ENCODE data around the gene SAE1.

Gene SAE1

DNA sequence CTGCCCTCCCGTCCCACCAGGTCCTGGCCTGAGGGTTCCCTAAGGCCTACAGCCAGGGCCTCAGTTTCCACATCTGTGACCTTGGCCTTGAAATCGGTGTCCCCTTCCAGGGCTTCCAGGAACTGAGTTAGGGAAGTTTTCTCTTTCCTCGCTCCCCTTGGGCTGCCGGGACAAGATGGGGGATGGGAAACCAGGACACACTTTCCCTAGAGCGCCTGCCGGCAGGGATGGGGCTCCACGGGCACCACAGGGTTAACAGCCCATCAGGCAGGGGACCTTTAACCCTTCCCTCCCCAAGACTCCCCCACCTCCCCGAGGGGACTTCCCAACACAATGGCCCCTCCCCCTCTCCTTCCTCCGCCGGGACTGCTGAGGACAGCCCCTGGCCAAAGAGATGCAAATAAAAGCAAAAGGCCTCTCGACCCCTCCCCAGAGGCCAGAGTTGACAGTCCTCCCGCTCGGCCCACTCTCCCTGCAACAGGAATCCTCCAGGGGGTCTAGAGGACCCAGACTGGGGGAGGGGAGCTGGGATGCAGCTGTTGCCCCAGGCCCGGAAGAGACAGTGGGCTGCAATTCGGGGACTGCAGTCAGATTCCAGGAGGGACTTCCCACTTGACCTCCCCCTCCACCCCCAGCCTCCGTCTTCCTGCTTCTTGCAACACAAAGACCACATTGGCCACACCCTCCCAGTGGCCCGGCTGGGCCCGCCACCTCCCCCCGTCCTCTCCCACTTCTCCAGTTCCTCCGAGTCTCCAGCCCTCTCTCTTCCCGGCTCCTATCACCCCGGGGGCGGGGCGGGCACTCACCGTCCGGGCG is 96.9 kb downstream of the SAE1 start:
- Histone ChIP-seq H3K36me3 (ENCODE audit: insufficient read depth, low read length) (no peaks in the 10 kb centered on the region), H3K9ac (ENCODE audit: insufficient read length) (no peak overlapping the region), H3K27ac (no peak overlapping the region), H3K9me3 (ENCODE audit: low read depth, low read length) (no peaks in the 10 kb centered on the region), H3K4me3 (no peak overlapping the region)
- no peak for DNase-seq (ENCODE audit: low read depth, low spot score)
- TF ChIP-seq FOXP2 (optimal IDR thresholded peaks at IDR 0.05; ENCODE audit: control extremely low read depth, extremely low read length, insufficient read depth): no peak
- TF ChIP-seq POLR2AphosphoS5 (IDR thresholded peaks at IDR 0.05; ENCODE audit: borderline replicate concordance, low read depth, low read length): no peak
- TF ChIP-seq EZH2 (IDR thresholded peaks at IDR 0.05): no peak

DNA sequence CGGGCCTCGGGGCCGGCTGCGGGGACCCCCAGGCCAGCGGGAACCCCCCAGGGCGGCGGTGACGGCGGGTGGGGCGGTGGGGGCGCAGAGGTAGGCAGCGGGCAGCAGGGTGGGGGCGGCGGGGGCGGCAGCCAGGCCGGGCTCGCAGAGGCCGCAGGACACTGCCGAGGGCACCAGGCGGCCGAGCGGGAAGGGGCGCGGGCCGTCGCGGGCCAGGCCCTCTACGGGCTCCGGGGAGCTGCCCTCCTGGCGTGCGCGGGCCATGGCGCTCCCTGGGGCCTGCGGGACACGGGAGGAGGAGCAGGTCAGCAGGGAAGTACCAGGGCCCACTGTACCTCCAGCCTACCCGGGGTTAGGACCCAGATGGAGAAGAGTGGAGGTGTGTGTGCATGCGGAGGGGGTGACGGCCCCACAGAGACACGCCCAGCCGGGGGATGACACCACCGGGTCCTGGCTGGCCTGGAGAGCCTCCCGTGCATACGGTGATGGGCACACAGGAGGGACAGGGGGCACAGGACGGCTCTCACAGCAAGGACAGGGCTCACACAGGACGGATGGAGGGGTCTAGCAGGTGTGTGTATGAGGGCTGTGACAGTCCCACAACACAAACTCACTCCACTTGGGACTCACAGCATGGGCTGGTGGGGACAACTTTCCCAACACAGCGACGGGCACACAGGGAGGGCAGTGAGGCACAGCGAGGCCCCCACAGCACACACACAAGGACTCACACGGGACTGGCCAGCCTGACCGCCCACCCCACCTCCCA is 97.7 kb downstream of the SAE1 start:
- Histone ChIP-seq H3K9ac (ENCODE audit: insufficient read length) (no peak overlapping the region), H3K27ac (no peak overlapping the region), H3K36me3 (ENCODE audit: insufficient read depth, low read length) (no peaks in the 10 kb centered on the region), H3K9me3 (ENCODE audit: low read depth, low read length) (no peaks in the 10 kb centered on the region), H3K4me3 (no peak overlapping the region)
- TF ChIP-seq FOXP2 (optimal IDR thresholded peaks at IDR 0.05; ENCODE audit: control extremely low read depth, extremely low read length, insufficient read depth) (no peak), POLR2AphosphoS5 (IDR thresholded peaks at IDR 0.05; ENCODE audit: borderline replicate concordance, low read depth, low read length) (no peak), EZH2 (IDR thresholded peaks at IDR 0.05) (no peak)
- DNase-seq (ENCODE audit: low read depth, low spot score): no peak

DNA sequence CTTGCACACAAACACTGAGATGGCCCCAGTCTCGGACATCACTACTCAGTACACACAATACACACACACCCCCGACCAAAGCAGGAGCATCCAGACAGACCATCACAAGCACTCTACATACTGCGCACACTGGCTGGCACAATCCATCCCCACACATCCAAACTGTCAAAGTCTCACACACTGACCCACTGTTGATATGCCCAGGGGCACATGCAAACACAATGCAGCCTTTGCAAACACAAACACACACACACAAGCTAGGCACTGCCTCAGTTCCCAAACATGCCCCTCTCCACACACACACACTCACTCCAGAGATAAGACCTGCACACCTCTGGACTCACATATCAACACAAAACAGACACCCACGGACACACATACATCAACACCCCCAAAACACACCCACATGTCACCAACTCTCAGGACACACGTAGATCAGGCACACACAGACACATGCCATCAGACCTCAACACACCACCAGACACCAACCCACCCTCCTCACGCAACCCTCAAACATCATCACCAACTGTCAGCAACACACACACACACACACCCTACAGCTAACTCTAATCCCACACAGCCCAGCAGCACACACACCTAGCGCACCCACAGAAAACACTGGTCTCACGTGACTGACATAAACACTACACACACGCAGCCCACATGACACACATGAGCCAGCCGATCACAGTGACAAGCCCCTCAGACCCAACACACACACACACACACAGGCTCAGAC is 98.5 kb downstream of the SAE1 start:
- no peak for DNase-seq (ENCODE audit: low read depth, low spot score)
- TF ChIP-seq POLR2AphosphoS5 (IDR thresholded peaks at IDR 0.05; ENCODE audit: borderline replicate concordance, low read depth, low read length) (no peak), FOXP2 (optimal IDR thresholded peaks at IDR 0.05; ENCODE audit: control extremely low read depth, extremely low read length, insufficient read depth) (no peak), EZH2 (IDR thresholded peaks at IDR 0.05) (no peak)
- H3K36me3 ChIP-seq (ENCODE audit: insufficient read depth, low read length): no peaks in the 10 kb centered on the region
- H3K9ac ChIP-seq (ENCODE audit: insufficient read length): no peak overlapping the region
- peak overlapping the region; percentile 91 for H3K4me3 ChIP-seq
- H3K9me3 ChIP-seq (ENCODE audit: low read depth, low read length): no peaks in the 10 kb centered on the region
- H3K27ac ChIP-seq: no peak overlapping the region

DNA sequence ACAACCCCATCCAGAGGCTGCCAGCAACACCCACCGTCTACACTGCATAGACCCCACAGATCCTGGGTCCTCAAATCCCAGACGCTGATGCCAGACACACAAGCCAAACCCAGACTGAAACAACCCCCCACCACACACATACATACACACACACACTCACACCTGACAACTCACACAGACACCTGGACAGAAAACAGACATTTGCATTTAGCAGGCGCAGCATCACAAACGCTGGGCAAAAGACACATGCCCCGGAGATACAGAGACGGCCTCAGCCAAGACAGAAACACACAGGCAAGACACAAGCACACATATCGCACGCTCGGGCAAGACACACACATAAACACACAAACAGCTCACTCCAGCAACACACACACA is 99.0 kb downstream of the SAE1 start:
- no peak for TF ChIP-seq POLR2AphosphoS5 (IDR thresholded peaks at IDR 0.05; ENCODE audit: borderline replicate concordance, low read depth, low read length)
- TF ChIP-seq FOXP2 (optimal IDR thresholded peaks at IDR 0.05; ENCODE audit: control extremely low read depth, extremely low read length, insufficient read depth): no peak

DNA sequence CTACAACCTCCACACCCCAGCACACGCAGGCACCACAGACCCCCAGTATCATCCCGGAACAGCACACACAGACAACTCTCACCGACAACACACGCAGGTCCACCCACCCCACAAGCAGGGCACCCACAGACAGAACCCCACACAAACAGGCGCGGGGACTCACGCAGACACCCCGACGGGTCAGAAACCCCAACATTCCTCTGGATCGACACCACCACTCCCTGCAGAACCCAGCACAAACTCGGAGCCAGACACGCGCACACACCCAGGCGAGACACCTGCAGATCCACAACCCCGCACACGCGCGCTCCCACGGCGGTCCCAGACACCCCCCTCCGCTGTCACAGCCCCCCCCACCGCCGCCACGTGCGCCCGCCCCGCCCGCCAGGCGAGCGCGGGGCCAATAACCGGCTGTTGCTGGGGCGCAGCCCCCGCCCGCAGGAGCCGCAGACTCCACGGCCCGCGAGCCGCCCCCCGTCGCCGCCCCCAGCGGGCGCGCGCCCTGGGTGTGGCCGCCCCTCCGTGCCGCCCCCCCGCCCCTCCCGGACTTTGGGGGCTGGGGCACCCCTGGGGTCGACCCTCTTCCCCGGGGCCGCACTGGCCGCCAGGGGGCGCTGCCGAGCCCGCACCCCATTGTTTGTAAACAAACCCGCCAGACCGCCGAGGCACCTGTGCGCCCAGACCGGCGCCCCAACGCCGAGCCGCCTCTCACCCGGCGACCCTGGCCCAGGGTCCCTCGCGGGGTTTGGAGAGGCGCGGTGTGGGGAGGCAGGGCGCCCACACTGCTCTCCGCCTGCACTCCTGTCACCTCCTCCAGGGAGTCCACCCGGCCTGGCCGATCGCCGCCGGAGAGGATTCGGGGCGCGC is 99.7 kb downstream of the SAE1 start:
- Histone ChIP-seq H3K9ac (ENCODE audit: insufficient read length) (peak overlapping the region; percentile 75), H3K4me3 (peak overlapping the region; percentile 91), H3K27ac (no peak overlapping the region), H3K9me3 (ENCODE audit: low read depth, low read length) (no peaks in the 10 kb centered on the region), H3K36me3 (ENCODE audit: insufficient read depth, low read length) (no peaks in the 10 kb centered on the region)
- DNase-seq (ENCODE audit: low read depth, low spot score): no peak
- peak; percentile 93 for TF ChIP-seq FOXP2 (optimal IDR thresholded peaks at IDR 0.05; ENCODE audit: control extremely low read depth, extremely low read length, insufficient read depth)
- no peak for TF ChIP-seq EZH2 (IDR thresholded peaks at IDR 0.05)

More for the DNA sequence above, 99.0 kb downstream of the SAE1 start:
- Histone ChIP-seq H3K36me3 (ENCODE audit: insufficient read depth, low read length) (no peaks in the 10 kb centered on the region), H3K4me3 (peak overlapping the region; percentile 91), H3K27ac (no peak overlapping the region), H3K9ac (ENCODE audit: insufficient read length) (peak overlapping the region; percentile 4), H3K9me3 (ENCODE audit: low read depth, low read length) (no peaks in the 10 kb centered on the region)
- no peak for DNase-seq (ENCODE audit: low read depth, low spot score)

DNA sequence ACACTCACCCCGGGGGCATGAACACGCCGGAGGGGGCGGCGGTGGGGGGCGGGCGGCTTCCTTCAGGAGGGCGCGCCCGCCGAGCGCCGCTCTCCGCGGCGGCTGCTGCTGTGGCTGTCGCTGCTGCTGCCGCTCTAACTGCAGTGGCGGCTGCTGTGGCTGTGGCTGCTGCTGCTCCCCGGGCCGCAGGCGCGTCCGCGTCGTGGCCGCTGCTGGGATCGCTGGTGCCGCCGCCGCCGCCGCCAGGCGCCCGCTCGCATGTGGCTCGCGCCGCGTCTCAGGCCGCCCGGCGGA is 100.2 kb downstream of the SAE1 start, which contains the start of gene BBC3:
Gene BBC3, minus strand, starts transcription at position 279 of the 294 bp plus-strand sequence. CDS start 2,768 bp downstream, outside the sequence.
- H3K4me3 ChIP-seq: peak within 1 kb of the TSS; percentile 91
- TF ChIP-seq POLR2AphosphoS5 (IDR thresholded peaks at IDR 0.05; ENCODE audit: borderline replicate concordance, low read depth, low read length): no peak
- no peak for DNase-seq (ENCODE audit: low read depth, low spot score)
- H3K27ac ChIP-seq: no peak within 1 kb of the TSS
- H3K36me3 ChIP-seq (ENCODE audit: insufficient read depth, low read length): no peaks in the 10 kb centered on the region
- peak within 1 kb of the TSS; percentile 75 for H3K9ac ChIP-seq (ENCODE audit: insufficient read length)
- no peaks in the 10 kb centered on the region for H3K9me3 ChIP-seq (ENCODE audit: low read depth, low read length)

DNA sequence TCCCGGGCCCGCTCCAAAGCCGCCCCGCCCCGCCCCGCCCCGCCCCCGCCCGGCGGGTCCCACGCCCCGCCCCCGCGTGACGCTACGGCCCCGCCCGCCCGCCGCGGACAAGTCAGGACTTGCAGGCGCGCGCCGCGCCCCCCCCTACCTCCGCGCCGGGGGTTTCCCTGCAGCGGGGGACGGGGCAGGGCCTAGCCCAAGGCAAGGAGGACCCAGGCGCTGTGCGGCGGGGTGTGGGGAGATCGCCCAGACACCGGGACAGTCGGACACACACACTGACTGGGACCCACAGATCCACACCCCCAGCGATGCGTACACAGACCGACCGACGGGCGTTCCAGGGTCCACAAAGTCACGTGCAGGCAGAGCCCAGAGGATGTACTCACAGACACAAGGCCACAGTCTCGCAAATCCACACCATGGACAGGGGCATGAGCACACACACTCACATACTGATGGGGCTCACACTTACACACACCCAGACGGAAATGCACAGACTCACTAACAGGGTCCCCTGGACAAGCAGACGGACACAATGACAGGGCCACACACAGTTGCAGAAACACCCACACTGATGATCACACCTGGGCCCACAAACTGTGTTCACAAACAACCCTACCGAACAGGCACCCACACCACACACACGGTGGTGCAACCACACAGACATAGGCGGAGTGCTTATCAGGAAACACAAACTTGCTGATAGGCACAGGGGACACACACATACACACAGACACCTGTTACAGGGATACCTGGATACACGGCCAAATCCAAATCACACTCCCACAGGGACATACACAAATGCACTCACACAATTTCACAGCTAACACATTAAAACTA is 100.8 kb downstream of the SAE1 start:
- DNase-seq (ENCODE audit: low read depth, low spot score): no peak
- no peak overlapping the region for H3K27ac ChIP-seq
- no peaks in the 10 kb centered on the region for H3K36me3 ChIP-seq (ENCODE audit: insufficient read depth, low read length)
- TF ChIP-seq FOXP2 (optimal IDR thresholded peaks at IDR 0.05; ENCODE audit: control extremely low read depth, extremely low read length, insufficient read depth): no peak
- no peak for TF ChIP-seq EZH2 (IDR thresholded peaks at IDR 0.05)
- TF ChIP-seq POLR2AphosphoS5 (IDR thresholded peaks at IDR 0.05; ENCODE audit: borderline replicate concordance, low read depth, low read length): no peak
- peak overlapping the region; percentile 91 for H3K4me3 ChIP-seq
- no peak overlapping the region for H3K9ac ChIP-seq (ENCODE audit: insufficient read length)
- H3K9me3 ChIP-seq (ENCODE audit: low read depth, low read length): no peaks in the 10 kb centered on the region
